Pericardium fibroblast (primary cell): ENCODE measurements around the gene FAM9C. TPM values are rescaled to one million over a fixed set of nuclear protein-coding genes. Genes with fewer than 3 reads are reported as not detected.

ENCODE experiments used
- total RNA-seq: library from RNA; depleted of rRNA; stranded (reverse); fragments of >200 nt; gene quantifications from 2 replicates; pipeline ENCODE4 v1.2.3, GENCODE V29; 2015

The FAM9C gene
- not detected in 2 replicates for total RNA-seq

GRCh38 chrX:13044441-13044840 is at the start of gene FAM9C:
Gene FAM9C, minus strand, starts transcription at chrX:13044620. Its CDS starts 831 bp downstream, at chrX:13043789.

Other genes starting within 250 kb of the FAM9C start
- not detected in 2 replicates for gene TLR7, start 177.5 kb downstream of the FAM9C start, total RNA-seq
- not detected in 2 replicates for gene TLR8, start 138.0 kb downstream of the FAM9C start, total RNA-seq
- gene TMSB4X, start 69.5 kb downstream of the FAM9C start, total RNA-seq: 2,709 and 3,890 TPM in 2 replicates